Measurements from ENCODE around the gene HSPD1.
"Not testable (repeated sequence)": the region's sequence is repeated elsewhere in the genome, so short reads cannot be mapped to it uniquely, and the experiment has no call there.

The HSPD1 gene

GRCh38 chr2:197495433-197496134 is 4.1 kb downstream of the HSPD1 start:
- no peak for DNase-seq

GRCh38 chr2:197487385-197487784 is 12.3 kb downstream of the HSPD1 start:
- no peak for DNase-seq

- DNase-seq, result no peak
Measured at GRCh38 chr2:197486175-197486574, 13.5 kb downstream of the HSPD1 start.

GRCh38 chr2:197484248-197484647 is 15.4 kb downstream of the HSPD1 start:
- not testable (repeated sequence) for DNase-seq

- DNase-seq, result no peak
Measured at GRCh38 chr2:197480165-197481036, 19.2 kb downstream of the HSPD1 start.

GRCh38 chr2:197477797-197478196 is 21.8 kb downstream of the HSPD1 start:
- DNase-seq, result no peak

GRCh38 chr2:197472166-197472565 is 27.5 kb downstream of the HSPD1 start:
- peak; percentile 51 for DNase-seq

GRCh38 chr2:197464175-197464574 is 35.5 kb downstream of the HSPD1 start:
- DNase-seq, result no peak

- no peak for DNase-seq
Measured at GRCh38 chr2:197461057-197461456, 38.6 kb downstream of the HSPD1 start.

- DNase-seq, result no peak
Measured at GRCh38 chr2:197460649-197461048, 39.0 kb downstream of the HSPD1 start.

- DNase-seq, result no peak
Measured at GRCh38 chr2:197455428-197455827, 44.2 kb downstream of the HSPD1 start.

GRCh38 chr2:197454923-197455322 is 44.7 kb downstream of the HSPD1 start:
- DNase-seq, result no peak

GRCh38 chr2:197453914-197454398 is 45.7 kb downstream of the HSPD1 start:
- DNase-seq, result no peak

- peak; percentile 100 for DNase-seq
Measured at GRCh38 chr2:197453123-197453913, 46.3 kb downstream of the HSPD1 start, which contains the start of gene COQ10B. TSS of gene COQ10B (plus strand) at chr2:197453552. CDS start at chr2:197453561, 9 bp downstream.

GRCh38 chr2:197452754-197453122 is 46.9 kb downstream of the HSPD1 start:
- DNase-seq, result no peak

- DNase-seq, result not testable (repeated sequence)
Measured at GRCh38 chr2:197450935-197451358, 48.7 kb downstream of the HSPD1 start.

GRCh38 chr2:197450465-197450864 is 49.2 kb downstream of the HSPD1 start:
- DNase-seq, result no peak

- DNase-seq, result no peak
Measured at GRCh38 chr2:197446844-197447243, 52.8 kb downstream of the HSPD1 start.

- no peak for DNase-seq
Measured at GRCh38 chr2:197445746-197446145, 53.9 kb downstream of the HSPD1 start.

- peak; percentile 60 for DNase-seq
Measured at GRCh38 chr2:197442857-197443256, 56.8 kb downstream of the HSPD1 start.

GRCh38 chr2:197437380-197437779 is 62.3 kb downstream of the HSPD1 start:
- DNase-seq, result no peak

All from suppressor macrophage treated with lipopolysaccharide for 4 hours (primary cell).